GM19043 (cell line): Measurements from ENCODE around the gene PSENEN.

ENCODE experiments used
- ATAC-seq: cut with Tn5 transposase; IDR thresholded peaks from one replicate; pipeline ENCODE4 v1.9.1; 2021; ENCODE audit warnings: low read depth; ENCODE audit not compliant: unreplicated experiment

The PSENEN gene

GRCh38 chr19:35733180-35734125, 12.0 kb upstream of the PSENEN start:
- ATAC-seq: no peak

- ATAC-seq: no peak
Measured at GRCh38 chr19:35734273-35734672, 11.2 kb upstream of the PSENEN start.

- no peak for ATAC-seq
Measured at GRCh38 chr19:35734889-35735288, 10.6 kb upstream of the PSENEN start.

GRCh38 chr19:35736913-35737886, 8.3 kb upstream of the PSENEN start:
- no peak for ATAC-seq

GRCh38 chr19:35738021-35738886, 7.2 kb upstream of the PSENEN start:
- ATAC-seq: no peak

- ATAC-seq: no peak
Measured at GRCh38 chr19:35738887-35739229, 6.6 kb upstream of the PSENEN start.

- no peak for ATAC-seq
Measured at GRCh38 chr19:35739275-35740107, 6.0 kb upstream of the PSENEN start.

- ATAC-seq: peak; percentile 7
Measured at GRCh38 chr19:35740108-35740422, 5.4 kb upstream of the PSENEN start.

GRCh38 chr19:35740423-35741202, 4.8 kb upstream of the PSENEN start:
- peak; percentile 56 for ATAC-seq

- ATAC-seq: no peak
Measured at GRCh38 chr19:35741203-35741515, 4.3 kb upstream of the PSENEN start.

GRCh38 chr19:35742121-35742724, 3.2 kb upstream of the PSENEN start, which contains the start of gene IGFLR1:
Gene IGFLR1, minus strand, starts transcription at chr19:35742452. Its CDS starts 1,272 bp downstream, at chr19:35741180.
- no peak for ATAC-seq

GRCh38 chr19:35743640-35744429, 1.6 kb upstream of the PSENEN start:
- no peak for ATAC-seq

GRCh38 chr19:35744430-35745327, 772 bp upstream of the PSENEN start:
- ATAC-seq: no peak

- ATAC-seq: no peak
Measured at GRCh38 chr19:35746087-35746462, 624 bp downstream of the PSENEN start.

GRCh38 chr19:35746531-35746930, 1.1 kb downstream of the PSENEN start:
- no peak for ATAC-seq

GRCh38 chr19:35748106-35749020, 2.9 kb downstream of the PSENEN start, which contains the start of gene LIN37:
Gene LIN37, plus strand, starts transcription at chr19:35748576. Its CDS starts 149 bp downstream, at chr19:35748725.
- ATAC-seq: peak; percentile 81
